SU-DHL-6 (cell line): ENCODE data around the gene PLXNA2.

ENCODE experiments used
- EZH2phosphoT487 ChIP-seq: fragments of 200-600 bp; sonication (generic), shearing (Covaris generic); conservative IDR thresholded peaks from 2 replicates; pipeline ENCODE4 v1.6.1; 2018; ENCODE audit warnings: mild to moderate bottlenecking, antibody characterized with exemption, low read length, moderate library complexity, mixed read lengths
- TF ChIP-seq, protein P1 (sequence below): fragments of 200-600 bp; sonication (generic); IDR thresholded peaks from one replicate; pipeline ENCODE4 v1.5.1; 2017; ENCODE audit warnings: antibody characterized with exemption, mild to moderate bottlenecking, low read length, moderate library complexity; ENCODE audit not compliant: insufficient read depth, poor library complexity, severe bottlenecking

DNA sequence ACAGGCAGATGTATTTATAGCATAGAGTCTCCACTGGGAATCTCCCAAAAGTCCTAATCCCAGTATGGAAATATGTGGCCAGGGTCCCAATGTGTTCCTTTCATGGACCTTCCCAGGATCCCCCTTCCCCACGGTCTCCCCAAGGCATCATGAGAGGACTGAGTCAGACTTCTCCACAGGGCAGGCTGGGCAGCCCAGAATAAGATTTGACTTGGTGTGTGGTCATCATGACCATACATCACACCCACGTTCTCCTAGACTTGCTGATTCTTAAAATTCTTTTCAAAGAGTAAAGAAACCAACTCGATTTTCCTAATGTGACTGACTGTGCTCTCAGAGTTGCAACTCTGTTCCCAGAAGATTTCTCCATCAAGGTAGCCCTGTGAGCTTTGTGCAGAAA lies 239.3 kb downstream of the PLXNA2 start:
- no peak for TF ChIP-seq EZH2phosphoT487
- TF ChIP-seq, protein P1, sequence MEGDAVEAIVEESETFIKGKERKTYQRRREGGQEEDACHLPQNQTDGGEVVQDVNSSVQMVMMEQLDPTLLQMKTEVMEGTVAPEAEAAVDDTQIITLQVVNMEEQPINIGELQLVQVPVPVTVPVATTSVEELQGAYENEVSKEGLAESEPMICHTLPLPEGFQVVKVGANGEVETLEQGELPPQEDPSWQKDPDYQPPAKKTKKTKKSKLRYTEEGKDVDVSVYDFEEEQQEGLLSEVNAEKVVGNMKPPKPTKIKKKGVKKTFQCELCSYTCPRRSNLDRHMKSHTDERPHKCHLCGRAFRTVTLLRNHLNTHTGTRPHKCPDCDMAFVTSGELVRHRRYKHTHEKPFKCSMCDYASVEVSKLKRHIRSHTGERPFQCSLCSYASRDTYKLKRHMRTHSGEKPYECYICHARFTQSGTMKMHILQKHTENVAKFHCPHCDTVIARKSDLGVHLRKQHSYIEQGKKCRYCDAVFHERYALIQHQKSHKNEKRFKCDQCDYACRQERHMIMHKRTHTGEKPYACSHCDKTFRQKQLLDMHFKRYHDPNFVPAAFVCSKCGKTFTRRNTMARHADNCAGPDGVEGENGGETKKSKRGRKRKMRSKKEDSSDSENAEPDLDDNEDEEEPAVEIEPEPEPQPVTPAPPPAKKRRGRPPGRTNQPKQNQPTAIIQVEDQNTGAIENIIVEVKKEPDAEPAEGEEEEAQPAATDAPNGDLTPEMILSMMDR, result no peak
